IPS-15b (cell line): ENCODE data around the gene CPNE2.

Source experiments
- H3K27me3 ChIP-seq: one replicate; pipeline ENCODE4 v1.6.1; 2013; ENCODE audit warnings: low read length; ENCODE audit not compliant: control insufficient read depth, insufficient read depth
- H3K36me3 ChIP-seq: one replicate; pipeline ENCODE4 v1.6.1; 2013; ENCODE audit warnings: low read length; ENCODE audit not compliant: control insufficient read depth, insufficient read depth
- H3K4me1 ChIP-seq: one replicate; pipeline ENCODE4 v1.6.1; 2013; ENCODE audit warnings: mild to moderate bottlenecking, low read length; ENCODE audit not compliant: control insufficient read depth, insufficient read depth
- H3K4me3 ChIP-seq: one replicate; pipeline ENCODE4 v1.5.1; 2013; ENCODE audit warnings: low read depth, low read length
- H3K9ac ChIP-seq: one replicate; pipeline ENCODE4 v1.6.1; 2013; ENCODE audit warnings: low read depth, mild to moderate bottlenecking, low read length
- H3K9me3 ChIP-seq: one replicate; pipeline ENCODE4 v1.6.1; 2013; ENCODE audit warnings: mild to moderate bottlenecking, low read length; ENCODE audit not compliant: control insufficient read depth, insufficient read depth

CPNE2 gene

GRCh38 chr16:57131351-57131970, 39.1 kb downstream of the CPNE2 start:
- Histone ChIP-seq H3K36me3 (no peaks in the 10 kb centered on the region), H3K4me1 (peaks cover 3% of the 10 kb centered on the region), H3K9ac (no peak overlapping the region), H3K27me3 (no peaks in the 10 kb centered on the region), H3K9me3 (no peaks in the 10 kb centered on the region), H3K4me3 (no peak overlapping the region)

GRCh38 chr16:57132470-57132869, 40.1 kb downstream of the CPNE2 start:
- H3K4me1 ChIP-seq: peaks cover 3% of the 10 kb centered on the region

DNA sequence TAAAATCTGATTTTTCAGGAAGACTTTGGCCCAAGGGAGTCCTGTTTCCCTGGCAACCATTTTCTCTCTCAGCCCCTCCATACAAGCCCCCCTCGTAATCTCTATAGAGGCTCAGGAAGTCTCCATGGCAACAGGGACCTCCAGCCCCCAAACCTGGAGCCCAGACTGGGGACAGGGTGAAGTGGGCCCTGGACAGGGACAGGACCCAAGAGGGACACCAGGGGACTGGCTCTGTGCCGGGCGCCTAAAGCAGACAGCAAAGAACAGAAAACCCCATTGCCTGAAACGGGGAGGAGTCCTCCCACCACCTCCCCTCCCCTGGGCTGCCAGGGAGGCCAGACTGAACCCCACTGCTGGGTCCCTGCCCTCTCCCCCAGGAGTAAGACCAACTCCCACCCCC, 40.6 kb downstream of the CPNE2 start:
- H3K4me1 ChIP-seq: peaks cover 3% of the 10 kb centered on the region
- H3K27me3 ChIP-seq: no peaks in the 10 kb centered on the region
- H3K4me3 ChIP-seq: no peak overlapping the region
- H3K9ac ChIP-seq: no peak overlapping the region
- H3K9me3 ChIP-seq: no peaks in the 10 kb centered on the region
- no peaks in the 10 kb centered on the region for H3K36me3 ChIP-seq

More at GRCh38 chr16:57132470-57132869, 40.1 kb downstream of the CPNE2 start:
- Histone ChIP-seq H3K4me3 (no peak overlapping the region), H3K9me3 (no peaks in the 10 kb centered on the region), H3K27me3 (no peaks in the 10 kb centered on the region), H3K9ac (no peak overlapping the region), H3K36me3 (no peaks in the 10 kb centered on the region)

DNA sequence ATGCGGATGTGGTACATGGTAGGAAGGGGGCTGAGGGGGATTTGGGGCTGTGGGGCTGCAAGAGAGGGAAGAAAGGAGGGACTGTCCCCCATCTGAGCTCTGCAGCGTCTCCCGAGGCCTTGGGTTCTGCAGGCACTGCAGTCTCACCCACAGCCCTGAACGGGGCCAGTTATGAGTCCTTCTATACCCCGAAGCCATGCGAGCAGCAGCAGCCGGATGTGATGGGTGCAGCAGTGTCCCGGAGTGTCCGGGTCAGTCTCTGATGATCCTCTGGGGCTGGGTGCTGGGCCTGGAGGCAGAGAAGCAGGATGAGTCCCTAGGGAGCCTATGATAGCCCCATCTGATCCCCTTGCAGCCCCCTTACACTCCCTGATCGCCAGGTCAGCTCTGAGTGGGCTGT, 41.5 kb downstream of the CPNE2 start:
- Histone ChIP-seq H3K4me1 (peaks cover 3% of the 10 kb centered on the region), H3K9me3 (no peaks in the 10 kb centered on the region), H3K27me3 (no peaks in the 10 kb centered on the region), H3K4me3 (no peak overlapping the region), H3K36me3 (no peaks in the 10 kb centered on the region), H3K9ac (no peak overlapping the region)

DNA sequence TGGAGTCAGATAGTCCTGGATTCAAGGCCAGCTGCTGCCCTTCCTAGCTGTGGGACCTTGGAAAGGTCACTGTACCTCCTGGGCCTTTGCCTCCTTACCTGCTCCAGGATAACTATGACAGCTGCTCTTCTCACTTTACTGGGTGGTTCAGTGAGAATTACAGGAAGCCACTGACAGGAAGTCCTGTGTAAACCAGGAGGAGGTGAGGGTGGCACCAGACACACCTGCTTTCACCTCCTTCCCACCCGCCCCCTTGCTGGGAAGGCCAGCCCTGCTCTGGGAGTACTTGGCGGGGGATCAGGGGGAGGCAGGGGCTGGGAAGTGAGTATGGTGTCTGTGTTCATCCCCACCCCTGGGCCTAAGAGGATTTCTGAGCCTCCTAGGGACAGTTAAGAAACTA, 42.6 kb downstream of the CPNE2 start:
- H3K9ac ChIP-seq: no peak overlapping the region
- no peaks in the 10 kb centered on the region for H3K36me3 ChIP-seq
- H3K4me1 ChIP-seq: peaks cover 3% of the 10 kb centered on the region
- no peak overlapping the region for H3K4me3 ChIP-seq
- H3K27me3 ChIP-seq: no peaks in the 10 kb centered on the region
- no peaks in the 10 kb centered on the region for H3K9me3 ChIP-seq

- no peaks in the 10 kb centered on the region for H3K27me3 ChIP-seq
- H3K9me3 ChIP-seq: no peaks in the 10 kb centered on the region
- peaks cover 3% of the 10 kb centered on the region for H3K4me1 ChIP-seq
- H3K36me3 ChIP-seq: no peaks in the 10 kb centered on the region
- no peak overlapping the region for H3K9ac ChIP-seq
- no peak overlapping the region for H3K4me3 ChIP-seq
These were observed 44.7 kb downstream of the CPNE2 start for GRCh38 chr16:57137043-57137442.

DNA sequence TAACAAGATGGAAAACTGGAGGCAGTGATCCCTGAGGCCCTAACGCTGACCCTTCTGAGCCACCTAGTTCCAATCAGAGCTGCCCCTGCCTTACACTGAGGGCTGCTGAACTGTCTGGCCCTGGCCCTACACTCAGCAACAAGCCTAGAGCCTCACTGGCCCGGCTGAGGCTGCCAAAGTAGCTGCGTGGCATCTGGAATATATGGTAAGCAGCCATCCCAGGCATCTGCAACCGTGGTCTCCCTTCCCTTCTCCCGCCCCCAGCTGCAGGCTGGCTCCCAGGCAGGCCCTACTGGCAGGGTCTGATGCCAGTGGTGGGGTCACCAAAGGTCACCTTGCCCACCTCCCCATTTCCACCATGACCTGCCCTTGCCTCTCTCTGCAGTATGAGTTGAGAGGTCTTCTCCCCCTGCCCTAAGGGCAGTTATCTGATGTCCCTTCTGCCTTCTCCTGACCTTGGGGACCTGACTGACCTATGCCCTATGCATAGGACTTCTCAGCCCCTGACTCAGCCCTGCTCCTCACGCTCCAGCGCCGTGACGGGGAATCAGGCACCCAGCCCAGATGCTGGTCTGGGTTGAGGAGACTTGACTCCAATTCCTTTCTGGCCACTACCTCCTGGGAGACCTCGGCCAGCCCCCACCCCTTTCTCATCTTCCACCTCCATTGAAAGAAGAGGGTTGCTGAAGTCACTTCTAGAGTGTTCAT, 45.3 kb downstream of the CPNE2 start:
- Histone ChIP-seq H3K27me3 (no peaks in the 10 kb centered on the region), H3K36me3 (no peaks in the 10 kb centered on the region), H3K4me1 (peaks cover 3% of the 10 kb centered on the region), H3K4me3 (no peak overlapping the region), H3K9me3 (no peaks in the 10 kb centered on the region), H3K9ac (no peak overlapping the region)

- H3K4me3 ChIP-seq: no peak overlapping the region
- no peaks in the 10 kb centered on the region for H3K27me3 ChIP-seq
- H3K9ac ChIP-seq: no peak overlapping the region
- no peaks in the 10 kb centered on the region for H3K36me3 ChIP-seq
- peaks cover 3% of the 10 kb centered on the region for H3K4me1 ChIP-seq
- H3K9me3 ChIP-seq: no peaks in the 10 kb centered on the region
These were observed 46.0 kb downstream of the CPNE2 start for GRCh38 chr16:57138281-57138935.

- Histone ChIP-seq H3K4me1 (no peaks in the 10 kb centered on the region), H3K27me3 (no peaks in the 10 kb centered on the region), H3K9me3 (no peaks in the 10 kb centered on the region), H3K36me3 (no peaks in the 10 kb centered on the region), H3K4me3 (no peak overlapping the region), H3K9ac (no peak overlapping the region)
These were observed 48.7 kb downstream of the CPNE2 start for GRCh38 chr16:57140931-57141668.

DNA sequence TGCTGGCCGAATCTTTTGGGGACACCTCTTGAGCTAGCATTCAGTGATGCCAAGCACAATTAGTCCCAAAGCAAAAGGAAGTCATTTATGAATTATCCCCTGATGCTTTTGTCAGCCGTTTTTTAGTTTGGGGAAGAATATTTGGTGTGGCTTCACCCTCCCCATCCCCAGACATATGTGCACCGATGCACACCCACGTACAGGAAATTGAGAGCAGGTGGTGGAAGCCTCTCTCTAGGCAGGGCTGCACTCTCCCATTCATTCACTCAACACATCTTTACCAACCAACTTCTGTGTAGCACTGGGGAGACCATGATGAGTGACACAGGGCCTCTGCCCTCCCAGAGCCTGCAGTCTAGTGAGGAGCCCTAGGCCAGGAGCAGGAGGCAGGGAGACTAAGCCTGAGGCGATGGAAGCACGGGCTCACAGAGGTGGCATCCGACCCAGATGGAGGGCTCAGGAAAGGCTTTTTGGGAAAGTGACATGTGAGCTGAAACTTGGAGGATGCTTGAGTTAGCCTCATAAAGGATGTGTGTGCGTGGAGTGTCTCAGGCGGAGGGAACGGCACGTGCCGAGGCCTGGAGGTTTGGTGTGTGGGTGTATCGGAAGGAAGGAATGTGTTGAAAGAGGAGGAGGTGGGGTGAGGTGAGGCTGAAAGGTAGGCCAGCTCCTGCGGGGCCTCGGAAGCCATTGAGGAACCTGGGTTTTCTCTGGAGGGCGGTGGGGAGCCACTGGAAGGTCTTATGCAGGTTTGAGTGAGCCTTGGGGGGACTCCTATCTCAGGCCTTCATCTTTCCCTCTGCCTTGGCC, 49.6 kb downstream of the CPNE2 start:
- H3K27me3 ChIP-seq: no peaks in the 10 kb centered on the region
- H3K36me3 ChIP-seq: no peaks in the 10 kb centered on the region
- no peaks in the 10 kb centered on the region for H3K9me3 ChIP-seq
- no peak overlapping the region for H3K4me3 ChIP-seq
- H3K9ac ChIP-seq: no peak overlapping the region
- peaks cover 3% of the 10 kb centered on the region for H3K4me1 ChIP-seq
